Progenitor cell of endocrine pancreas (in vitro differentiated cells): Measurements from ENCODE around the gene ARMC8. TPM values are rescaled to one million over a fixed set of nuclear protein-coding genes. Genes with fewer than 3 reads are reported as not detected.

ENCODE experiments used
- DNase-seq: peaks from one replicate; pipeline ENCODE4 v3.0.0; 2021; ENCODE audit warnings: low spot score; ENCODE audit not compliant: unreplicated experiment
- H3K27ac Mint-ChIP-seq: 2 replicates; pipeline ENCODE4 v1.8.0; 2021; ENCODE audit warnings: mild to moderate bottlenecking, moderate library complexity, mixed read lengths
- H3K27me3 Mint-ChIP-seq: 2 replicates; pipeline ENCODE4 v1.8.0; 2021; ENCODE audit warnings: mixed read lengths
- H3K36me3 Mint-ChIP-seq: 2 replicates; pipeline ENCODE4 v1.8.0; 2022; ENCODE audit warnings: mixed read lengths; ENCODE audit not compliant: insufficient read depth
- H3K4me1 Mint-ChIP-seq: 2 replicates; pipeline ENCODE4 v1.8.0; 2021; ENCODE audit warnings: low read depth, mixed read lengths
- H3K4me3 Mint-ChIP-seq: 2 replicates; pipeline ENCODE4 v1.8.0; 2021; ENCODE audit warnings: low read depth, mild to moderate bottlenecking, moderate library complexity, mixed read lengths
- H3K9me3 Mint-ChIP-seq: 2 replicates; pipeline ENCODE4 v1.8.0; 2021; ENCODE audit warnings: low read depth, mixed read lengths
- total RNA-seq: library from RNA; stranded (reverse); gene quantifications from 2 replicates; pipeline ENCODE4 v1.2.1, GENCODE V29; 2021
- TF ChIP-seq, protein P1 (sequence below): fragments of 200-600 bp; sonication (generic); IDR thresholded peaks from one replicate; pipeline ENCODE4 v1.5.0; 2021; ENCODE audit warnings: antibody characterized with exemption, mild to moderate bottlenecking; ENCODE audit not compliant: unreplicated experiment

ARMC8 gene
- total RNA-seq, 1 donor from 2014 or later = 71.3 TPM

DNA sequence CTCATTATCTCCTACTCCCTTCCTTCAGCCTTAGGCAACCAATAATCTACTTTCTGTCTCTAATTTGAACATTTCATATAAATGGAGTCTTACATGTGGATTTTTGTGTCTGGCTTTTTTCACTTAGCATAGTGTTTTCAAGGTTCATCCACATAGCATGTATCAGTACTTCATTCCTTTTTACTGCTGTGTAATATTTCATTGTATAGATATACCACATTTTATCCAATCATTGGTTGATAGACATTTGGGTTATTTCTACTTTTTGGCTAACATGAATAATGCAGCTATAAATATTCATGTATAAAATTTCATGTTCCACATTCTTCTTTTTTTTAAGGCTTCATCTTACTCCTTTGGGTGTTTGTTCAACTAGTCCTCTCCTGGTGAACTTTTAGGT, 32.6 kb upstream of the ARMC8 start:
- Mint-ChIP-seq H3K4me1 (no peaks in the 10 kb centered on the region), H3K4me3 (no peak overlapping the region)
- TF ChIP-seq, protein P1, sequence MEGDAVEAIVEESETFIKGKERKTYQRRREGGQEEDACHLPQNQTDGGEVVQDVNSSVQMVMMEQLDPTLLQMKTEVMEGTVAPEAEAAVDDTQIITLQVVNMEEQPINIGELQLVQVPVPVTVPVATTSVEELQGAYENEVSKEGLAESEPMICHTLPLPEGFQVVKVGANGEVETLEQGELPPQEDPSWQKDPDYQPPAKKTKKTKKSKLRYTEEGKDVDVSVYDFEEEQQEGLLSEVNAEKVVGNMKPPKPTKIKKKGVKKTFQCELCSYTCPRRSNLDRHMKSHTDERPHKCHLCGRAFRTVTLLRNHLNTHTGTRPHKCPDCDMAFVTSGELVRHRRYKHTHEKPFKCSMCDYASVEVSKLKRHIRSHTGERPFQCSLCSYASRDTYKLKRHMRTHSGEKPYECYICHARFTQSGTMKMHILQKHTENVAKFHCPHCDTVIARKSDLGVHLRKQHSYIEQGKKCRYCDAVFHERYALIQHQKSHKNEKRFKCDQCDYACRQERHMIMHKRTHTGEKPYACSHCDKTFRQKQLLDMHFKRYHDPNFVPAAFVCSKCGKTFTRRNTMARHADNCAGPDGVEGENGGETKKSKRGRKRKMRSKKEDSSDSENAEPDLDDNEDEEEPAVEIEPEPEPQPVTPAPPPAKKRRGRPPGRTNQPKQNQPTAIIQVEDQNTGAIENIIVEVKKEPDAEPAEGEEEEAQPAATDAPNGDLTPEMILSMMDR = no peak

DNA sequence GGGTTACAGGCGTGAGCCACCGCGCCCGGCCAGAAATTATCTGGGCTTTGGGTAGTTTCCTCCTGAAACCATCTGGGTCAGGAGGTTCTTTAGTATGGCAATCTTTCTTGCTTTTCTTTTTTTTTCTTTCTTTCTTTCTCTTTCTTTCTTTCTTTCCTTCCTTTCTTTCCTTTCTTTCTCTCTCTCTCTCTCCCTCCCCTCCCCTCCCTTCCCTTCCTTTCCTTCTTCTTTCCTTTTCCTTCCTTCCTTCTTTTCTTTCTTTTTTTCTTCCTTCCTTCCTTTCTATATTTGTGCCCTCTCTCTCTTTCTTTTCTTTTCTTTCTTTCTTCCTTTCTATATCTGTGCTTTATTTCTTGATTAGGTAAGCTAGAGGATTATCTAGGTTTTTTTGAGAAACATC, 29.4 kb upstream of the ARMC8 start:
- Mint-ChIP-seq H3K27me3 (no peaks in the 10 kb centered on the region), H3K4me3 (no peak overlapping the region), H3K9me3 (peaks cover 11% of the 10 kb centered on the region), H3K27ac (no peak overlapping the region), H3K4me1 (no peaks in the 10 kb centered on the region), H3K36me3 (peaks cover 25% of the 10 kb centered on the region)
- TF ChIP-seq, protein P1 = no peak
- DNase-seq = no peak

More for the DNA sequence above, 32.6 kb upstream of the ARMC8 start:
- no peaks in the 10 kb centered on the region for H3K27me3 Mint-ChIP-seq
- peaks cover 7% of the 10 kb centered on the region for H3K36me3 Mint-ChIP-seq
- DNase-seq = no peak
- peaks cover 11% of the 10 kb centered on the region for H3K9me3 Mint-ChIP-seq
- H3K27ac Mint-ChIP-seq = no peak overlapping the region

DNA sequence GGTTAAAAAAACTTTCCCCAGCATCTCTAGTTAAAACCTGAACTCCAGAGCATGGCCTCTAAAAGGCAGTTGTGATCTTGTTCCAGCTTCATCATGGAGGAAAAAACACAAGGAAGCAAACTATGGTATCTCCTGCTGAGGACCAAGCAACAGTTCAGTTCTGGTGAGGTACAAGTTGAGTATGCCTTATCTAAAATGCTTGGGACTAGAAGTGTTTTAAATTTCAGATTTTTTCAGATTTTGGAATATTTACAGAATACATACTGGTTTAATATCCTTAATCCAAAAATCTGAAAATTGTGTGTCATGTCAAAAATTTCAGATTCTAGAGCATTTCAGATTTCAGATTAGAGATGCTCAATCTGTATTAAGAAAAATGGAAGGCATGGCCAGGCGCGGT, 22.0 kb upstream of the ARMC8 start:
- Mint-ChIP-seq H3K27ac (no peak overlapping the region), H3K4me3 (no peak overlapping the region), H3K9me3 (no peaks in the 10 kb centered on the region), H3K27me3 (no peaks in the 10 kb centered on the region), H3K4me1 (no peaks in the 10 kb centered on the region), H3K36me3 (peaks cover 43% of the 10 kb centered on the region)
- TF ChIP-seq, protein P1 = no peak
- no peak for DNase-seq

DNA sequence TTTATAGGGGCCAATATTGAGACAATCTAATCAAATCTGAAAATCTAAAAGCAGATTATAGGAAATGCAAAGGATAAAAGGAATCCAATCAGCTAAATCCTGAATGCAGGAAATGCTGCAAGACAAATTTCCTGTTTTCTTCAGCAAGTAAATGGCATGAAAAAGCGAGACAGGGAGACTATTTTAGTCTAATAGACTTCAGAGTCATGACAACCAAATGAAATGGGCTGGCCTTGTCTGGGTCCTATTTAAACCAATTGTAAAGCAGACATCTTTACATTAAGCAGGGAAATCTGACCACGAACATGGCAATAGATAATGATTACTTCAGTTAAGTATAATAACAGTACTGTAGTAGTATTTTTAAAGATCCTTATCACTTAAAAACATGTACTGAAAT, 14.5 kb upstream of the ARMC8 start:
- TF ChIP-seq, protein P1 = no peak
- DNase-seq = no peak
- peak overlapping the region; percentile 97 for H3K4me3 Mint-ChIP-seq
- H3K4me1 Mint-ChIP-seq = peaks cover 14% of the 10 kb centered on the region
- no peaks in the 10 kb centered on the region for H3K27me3 Mint-ChIP-seq
- H3K9me3 Mint-ChIP-seq = no peaks in the 10 kb centered on the region
- peaks cover 16% of the 10 kb centered on the region for H3K36me3 Mint-ChIP-seq
- H3K27ac Mint-ChIP-seq = no peak overlapping the region

DNA sequence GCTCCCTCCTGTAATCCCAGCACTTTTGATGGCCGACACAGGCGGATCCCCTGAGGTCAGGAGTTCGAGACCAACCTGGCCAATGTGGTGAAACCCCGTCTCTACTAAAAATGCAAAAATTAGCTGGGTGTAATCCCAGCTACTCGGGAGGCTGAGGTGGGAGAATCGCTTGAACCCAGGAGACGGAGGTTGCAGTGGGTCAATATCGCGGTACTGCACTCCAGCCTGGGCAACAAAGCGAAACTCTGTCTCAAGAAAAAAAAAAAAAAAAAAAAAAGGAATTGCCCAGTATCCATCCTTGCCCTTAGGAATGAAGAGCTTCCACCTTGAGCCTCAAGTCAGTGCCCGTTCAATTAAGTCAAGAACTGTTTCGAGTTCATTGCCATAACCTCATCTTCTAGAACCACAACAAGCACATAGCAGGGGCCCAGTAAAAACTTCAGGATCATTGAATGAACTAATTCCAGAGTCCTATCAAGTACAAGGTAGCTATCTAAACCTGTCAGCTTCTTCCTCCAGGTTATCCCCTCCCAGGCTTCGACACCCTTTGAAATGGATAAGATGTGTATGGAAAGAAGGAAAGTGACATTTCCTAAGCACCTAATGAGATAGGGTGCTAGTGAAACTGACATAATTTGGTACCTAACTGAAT, 13.2 kb upstream of the ARMC8 start:
- Mint-ChIP-seq H3K27me3 (no peaks in the 10 kb centered on the region), H3K36me3 (peaks cover 11% of the 10 kb centered on the region)
- DNase-seq = no peak

More for the DNA sequence above, 13.2 kb upstream of the ARMC8 start:
- TF ChIP-seq, protein P1 = no peak
- H3K9me3 Mint-ChIP-seq = no peaks in the 10 kb centered on the region
- peaks cover 14% of the 10 kb centered on the region for H3K4me1 Mint-ChIP-seq
- H3K4me3 Mint-ChIP-seq = peak overlapping the region; percentile 97
- H3K27ac Mint-ChIP-seq = peak overlapping the region; percentile 98
